GM21381 (cell line): ENCODE data around the gene ARHGEF28.

Experiments used
- ATAC-seq: cut with Tn5 transposase; IDR thresholded peaks from one replicate; pipeline ENCODE4 v1.9.1; 2021; ENCODE audit warnings: mild to moderate bottlenecking, moderate library complexity; ENCODE audit not compliant: unreplicated experiment

Gene ARHGEF28

GRCh38 chr5:73733219-73733618, 107.2 kb downstream of the ARHGEF28 start:
- ATAC-seq = no peak

GRCh38 chr5:73735032-73735734, 109.2 kb downstream of the ARHGEF28 start:
- ATAC-seq = no peak

GRCh38 chr5:73739650-73740049, 113.7 kb downstream of the ARHGEF28 start:
- no peak for ATAC-seq

GRCh38 chr5:73740274-73740790, 114.3 kb downstream of the ARHGEF28 start:
- no peak for ATAC-seq

GRCh38 chr5:73743161-73743560, 117.2 kb downstream of the ARHGEF28 start:
- ATAC-seq = no peak

- no peak for ATAC-seq
Observed at GRCh38 chr5:73745836-73746235, 119.8 kb downstream of the ARHGEF28 start.

GRCh38 chr5:73746608-73747007, 120.6 kb downstream of the ARHGEF28 start:
- ATAC-seq = no peak

GRCh38 chr5:73747696-73748380, 121.8 kb downstream of the ARHGEF28 start:
- no peak for ATAC-seq

- ATAC-seq = no peak
Observed at GRCh38 chr5:73748510-73749400, 122.8 kb downstream of the ARHGEF28 start.

- ATAC-seq = no peak
Observed at GRCh38 chr5:73749485-73750270, 123.7 kb downstream of the ARHGEF28 start.

GRCh38 chr5:73751254-73751914, 125.4 kb downstream of the ARHGEF28 start:
- no peak for ATAC-seq

- no peak for ATAC-seq
Observed at GRCh38 chr5:73754254-73754653, 128.3 kb downstream of the ARHGEF28 start.

GRCh38 chr5:73757416-73757815, 131.4 kb downstream of the ARHGEF28 start:
- no peak for ATAC-seq

GRCh38 chr5:73759771-73760170, 133.8 kb downstream of the ARHGEF28 start:
- no peak for ATAC-seq

- no peak for ATAC-seq
Observed at GRCh38 chr5:73763300-73764032, 137.5 kb downstream of the ARHGEF28 start.

- ATAC-seq = no peak
Observed at GRCh38 chr5:73764586-73764985, 138.6 kb downstream of the ARHGEF28 start.

GRCh38 chr5:73764996-73765395, 139.0 kb downstream of the ARHGEF28 start:
- no peak for ATAC-seq

GRCh38 chr5:73766902-73767301, 140.9 kb downstream of the ARHGEF28 start:
- ATAC-seq = no peak
